Stimulated activated CD4-positive, alpha-beta T cell treated with anti-CD3 and anti-CD28 coated beads, Interleukin-4, amount 100 ng/mL, for 4 hours (primary cell): ENCODE measurements around the gene GYS2.

Source experiments
- DNase-seq, 2 experiments: peaks; one replicate each; pipeline ENCODE4 v3.0.0-alpha.2; 2020

The GYS2 gene

GRCh38 chr12:21502164-21502496 lies 102.5 kb downstream of the GYS2 start:
- peak; percentile 21 to 38 for DNase-seq

GRCh38 chr12:21501258-21502163 lies 103.1 kb downstream of the GYS2 start, which contains the start of the genes GOLT1B and RECQL:
Gene GOLT1B, plus strand, starts transcription at chr12:21501789. Its CDS starts 135 bp downstream, at chr12:21501924.
Gene RECQL, minus strand, starts transcription at chr12:21501635. Its CDS starts 2,065 bp downstream, at chr12:21499570.
- DNase-seq = peak; percentile 73 to 91

- no peak for DNase-seq
These were observed 103.8 kb downstream of the GYS2 start for GRCh38 chr12:21500786-21501257.

- DNase-seq = no peak
These were observed 104.9 kb downstream of the GYS2 start for GRCh38 chr12:21499765-21500164.
